Trophoblast cell (in vitro differentiated cells and primary cell): ENCODE results near the gene LGR5.

Experiments used
- DNase-seq, 2 donors: peaks; one replicate each; pipeline ENCODE4 v3.0.0-alpha.2; 2016
- H2AFZ ChIP-seq: 2 replicates; pipeline ENCODE4 v1.6.1; 2013; ENCODE audit warnings: low read length, moderate library complexity, mild to moderate bottlenecking; ENCODE audit not compliant: insufficient read depth, poor library complexity
- H2AK5ac ChIP-seq: 2 replicates; pipeline ENCODE4 v1.6.1; 2013; ENCODE audit warnings: mild to moderate bottlenecking, low read length
- H2BK120ac ChIP-seq: 2 replicates; pipeline ENCODE4 v1.6.1; 2013; ENCODE audit warnings: low read length, mild to moderate bottlenecking, moderate library complexity; ENCODE audit not compliant: insufficient read depth, poor library complexity
- H2BK12ac ChIP-seq: 2 replicates; pipeline ENCODE4 v1.6.1; 2013; ENCODE audit warnings: mild to moderate bottlenecking, low read length, moderate library complexity
- H2BK5ac ChIP-seq: 2 replicates; pipeline ENCODE4 v1.6.1; 2013; ENCODE audit warnings: low read length, low read depth, moderate library complexity, mild to moderate bottlenecking; ENCODE audit not compliant: poor library complexity
- H3K14ac ChIP-seq: 2 replicates; pipeline ENCODE4 v1.6.1; 2013; ENCODE audit warnings: mild to moderate bottlenecking, low read length
- H3K18ac ChIP-seq: 2 replicates; pipeline ENCODE4 v1.6.1; 2013; ENCODE audit warnings: mild to moderate bottlenecking, low read length
- H3K23ac ChIP-seq: 2 replicates; pipeline ENCODE4 v1.6.1; 2013; ENCODE audit warnings: low read length
- H3K27ac ChIP-seq: 2 replicates; pipeline ENCODE4 v1.5.1; 2013; ENCODE audit warnings: low read depth, mild to moderate bottlenecking, inconsistent platforms, low read length, moderate library complexity
- H3K27me3 ChIP-seq: 2 replicates; pipeline ENCODE4 v1.6.1; 2013; ENCODE audit warnings: inconsistent platforms, mild to moderate bottlenecking, low read length, moderate library complexity; ENCODE audit not compliant: insufficient read depth
- H3K36me3 ChIP-seq, 2 experiments: 1 replicate in 1 of 2; 2 replicates in 1 of 2; pipeline ENCODE4 v1.6.1; 2013; ENCODE audit warnings: low read length in 2 of 2, mild to moderate bottlenecking in 2 of 2, moderate library complexity in 1 of 2; ENCODE audit not compliant: insufficient read depth in 2 of 2, control insufficient read depth in 1 of 2
- H3K4ac ChIP-seq: 2 replicates; pipeline ENCODE4 v1.6.1; 2013; ENCODE audit warnings: low read depth, mild to moderate bottlenecking, low read length, moderate library complexity
- H3K4me1 ChIP-seq, 2 experiments: 1 replicate in 1 of 2; 2 replicates in 1 of 2; pipeline ENCODE4 v1.6.1; 2013; ENCODE audit warnings: low read length in 2 of 2, mild to moderate bottlenecking in 2 of 2, moderate library complexity in 1 of 2; ENCODE audit not compliant: insufficient read depth in 2 of 2, control insufficient read depth in 1 of 2
- H3K4me2 ChIP-seq: 2 replicates; pipeline ENCODE4 v1.6.1; 2013; ENCODE audit warnings: inconsistent platforms, mild to moderate bottlenecking, low read length, moderate library complexity
- H3K4me3 ChIP-seq: 2 replicates; pipeline ENCODE4 v1.5.1; 2013; ENCODE audit warnings: mild to moderate bottlenecking, low read depth, low read length, inconsistent platforms
- H3K79me1 ChIP-seq: one replicate; pipeline ENCODE4 v1.6.1; 2013; ENCODE audit warnings: low read length
- H3K79me2 ChIP-seq: 2 replicates; pipeline ENCODE4 v1.6.1; 2013; ENCODE audit warnings: low read length, mild to moderate bottlenecking; ENCODE audit not compliant: control insufficient read depth, insufficient read depth, poor library complexity
- H3K9ac ChIP-seq: 2 replicates; pipeline ENCODE4 v1.6.1; 2013; ENCODE audit warnings: mild to moderate bottlenecking, low read length
- H3K9me3 ChIP-seq: 2 replicates; pipeline ENCODE4 v1.6.1; 2013; ENCODE audit warnings: low read depth, mild to moderate bottlenecking, control low read depth, inconsistent platforms, low read length; ENCODE audit not compliant: insufficient read depth
- H4K12ac ChIP-seq: 2 replicates; pipeline ENCODE4 v1.6.1; 2013; ENCODE audit warnings: low read depth, mild to moderate bottlenecking, low read length, moderate library complexity
- H4K8ac ChIP-seq: 2 replicates; pipeline ENCODE4 v1.6.1; 2013; ENCODE audit warnings: low read depth, mild to moderate bottlenecking, low read length, moderate library complexity
- H4K91ac ChIP-seq: one replicate; pipeline ENCODE4 v1.6.1; 2013; ENCODE audit warnings: low read depth, mild to moderate bottlenecking, low read length, moderate library complexity
- WGBS: extraction: QIAGEN DNeasy Blood & Tissue Kit; methylation state at CpG from one replicate; pipeline ENCODE4 v1.1.7; 2013; ENCODE audit warnings: missing lambda C conversion rate; ENCODE audit not compliant: insufficient read length, insufficient coverage; ENCODE audit errors: extremely low coverage; 5-methylcytosine and 5-hydroxymethylcytosine counted together

Gene LGR5

GRCh38 chr12:71591601-71592000 lies 152.0 kb downstream of the LGR5 start:
- Histone ChIP-seq H2AFZ (no peak overlapping the region), H3K9ac (no peak overlapping the region), H3K79me2 (no peaks in the 10 kb centered on the region), H3K4me1 (peaks cover 0 to 11% of the 10 kb centered on the region in 2 experiments), H3K9me3 (no peaks in the 10 kb centered on the region), H2BK12ac (no peak overlapping the region), H3K27me3 (no peaks in the 10 kb centered on the region), H2BK5ac (peak overlapping the region; percentile 60), H3K4me3 (no peak overlapping the region), H3K4ac (no peak overlapping the region), H3K4me2 (no peak overlapping the region), H2BK120ac (no peak overlapping the region), H3K79me1 (peaks cover 10% of the 10 kb centered on the region), H3K36me3 (no peaks in the 10 kb centered on the region), H2AK5ac (no peak overlapping the region), H3K18ac (no peak overlapping the region), H3K27ac (peak overlapping the region; percentile 37), H3K23ac (no peak overlapping the region), H3K14ac (no peak overlapping the region), H4K12ac (no peak overlapping the region), H4K91ac (peak overlapping the region; percentile 42), H4K8ac (no peak overlapping the region)
- WGBS: no CpG with 5 or more reads among the region's 2 CpGs
- DNase-seq: peak; percentile 90 to 98

- H3K36me3 ChIP-seq: no peaks in the 10 kb centered on the region
- H4K8ac ChIP-seq: no peak overlapping the region
- no peak overlapping the region for H3K4ac ChIP-seq
- no peak overlapping the region for H2BK120ac ChIP-seq
- no peak overlapping the region for H2BK12ac ChIP-seq
- no peak overlapping the region for H4K12ac ChIP-seq
- no peak overlapping the region for H3K4me3 ChIP-seq
- no peak overlapping the region for H2AK5ac ChIP-seq
- H3K79me1 ChIP-seq: peaks cover 10% of the 10 kb centered on the region
- no peak overlapping the region for H3K4me2 ChIP-seq
- H3K4me1 ChIP-seq: peaks cover 0 to 11% of the 10 kb centered on the region in 2 experiments
- no peaks in the 10 kb centered on the region for H3K79me2 ChIP-seq
- no peaks in the 10 kb centered on the region for H3K9me3 ChIP-seq
- H3K23ac ChIP-seq: no peak overlapping the region
- H3K18ac ChIP-seq: no peak overlapping the region
- DNase-seq: no peak
- H3K14ac ChIP-seq: no peak overlapping the region
- WGBS: no CpG with 5 or more reads among the region's 3 CpGs
- no peak overlapping the region for H4K91ac ChIP-seq
- H3K27me3 ChIP-seq: no peaks in the 10 kb centered on the region
- no peak overlapping the region for H2AFZ ChIP-seq
- no peak overlapping the region for H3K9ac ChIP-seq
- H3K27ac ChIP-seq: no peak overlapping the region
- no peak overlapping the region for H2BK5ac ChIP-seq
Measured at GRCh38 chr12:71592841-71593240, 153.2 kb downstream of the LGR5 start.

- H3K27ac ChIP-seq: no peak overlapping the region
- DNase-seq: peak in 1 of 2 donors; percentile 45
- peaks cover 0 to 11% of the 10 kb centered on the region in 2 experiments for H3K4me1 ChIP-seq
- no peaks in the 10 kb centered on the region for H3K36me3 ChIP-seq
- no peak overlapping the region for H3K14ac ChIP-seq
- H4K91ac ChIP-seq: no peak overlapping the region
- H3K4ac ChIP-seq: no peak overlapping the region
- no peak overlapping the region for H2BK12ac ChIP-seq
- H3K4me3 ChIP-seq: no peak overlapping the region
- WGBS: no CpG with 5 or more reads among the region's 5 CpGs
- no peak overlapping the region for H2BK5ac ChIP-seq
- H3K9ac ChIP-seq: no peak overlapping the region
- no peaks in the 10 kb centered on the region for H3K9me3 ChIP-seq
- no peak overlapping the region for H4K8ac ChIP-seq
- H3K18ac ChIP-seq: no peak overlapping the region
- H3K4me2 ChIP-seq: no peak overlapping the region
- no peak overlapping the region for H2AK5ac ChIP-seq
- H3K23ac ChIP-seq: no peak overlapping the region
- H4K12ac ChIP-seq: no peak overlapping the region
- H2BK120ac ChIP-seq: no peak overlapping the region
- H3K27me3 ChIP-seq: no peaks in the 10 kb centered on the region
- no peak overlapping the region for H2AFZ ChIP-seq
- H3K79me1 ChIP-seq: peaks cover 10% of the 10 kb centered on the region
- no peaks in the 10 kb centered on the region for H3K79me2 ChIP-seq
Measured at GRCh38 chr12:71594214-71594948, 154.8 kb downstream of the LGR5 start.

DNA sequence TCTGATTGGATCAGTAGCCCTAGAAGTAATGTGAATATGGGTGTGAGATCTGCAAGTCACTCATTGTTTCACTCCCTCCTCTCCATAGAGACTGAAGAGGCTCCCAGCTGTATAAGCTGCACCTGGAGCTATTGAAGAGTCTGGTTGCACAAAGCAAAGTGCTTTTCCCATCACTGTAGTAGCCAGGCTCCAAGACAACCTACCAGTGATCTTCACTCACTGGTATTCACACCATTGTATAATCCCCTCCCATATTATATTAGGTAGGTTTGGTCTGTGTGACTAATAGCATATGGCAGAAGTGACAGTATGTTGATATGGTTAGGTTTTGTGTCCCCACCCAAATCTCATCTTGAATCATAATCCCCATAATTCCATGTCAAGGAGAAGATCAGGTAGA lies 159.6 kb downstream of the LGR5 start:
- no peak overlapping the region for H3K4me2 ChIP-seq
- H3K9me3 ChIP-seq: no peaks in the 10 kb centered on the region
- H2BK12ac ChIP-seq: no peak overlapping the region
- no peak overlapping the region for H3K9ac ChIP-seq
- no peak overlapping the region for H3K4ac ChIP-seq
- H3K27me3 ChIP-seq: no peaks in the 10 kb centered on the region
- H3K18ac ChIP-seq: no peak overlapping the region
- peaks cover 2% of the 10 kb centered on the region for H3K79me1 ChIP-seq
- H3K36me3 ChIP-seq: no peaks in the 10 kb centered on the region
- H2AFZ ChIP-seq: no peak overlapping the region
- no peak overlapping the region for H2BK120ac ChIP-seq
- H3K27ac ChIP-seq: no peak overlapping the region
- no peaks in the 10 kb centered on the region for H3K79me2 ChIP-seq
- H4K8ac ChIP-seq: no peak overlapping the region
- H3K4me1 ChIP-seq: no peaks in the 10 kb centered on the region
- H2AK5ac ChIP-seq: no peak overlapping the region
- no peak overlapping the region for H2BK5ac ChIP-seq
- no peak overlapping the region for H3K23ac ChIP-seq
- H4K12ac ChIP-seq: no peak overlapping the region
- H4K91ac ChIP-seq: no peak overlapping the region
- H3K14ac ChIP-seq: no peak overlapping the region
- DNase-seq: no peak
- H3K4me3 ChIP-seq: no peak overlapping the region
